ENCODE results near the gene MRPL12.
A peak's percentile ranks its signal among the peaks of the same experiment; 100 is the strongest.

Gene MRPL12

GRCh38 chr17:81702934-81703746 lies at the start of gene MRPL12:
Gene MRPL12 (plus strand): TSS chr17:81703367. CDS start chr17:81703502, 135 bp downstream.
- peak; percentile 91 for DNase-seq

- no peak for DNase-seq
Observed at GRCh38 chr17:81655378-81656117, 47.6 kb upstream of the MRPL12 start.

- no peak for DNase-seq
Observed at GRCh38 chr17:81656118-81656743, 46.9 kb upstream of the MRPL12 start, which contains the start of gene PDE6G. Gene PDE6G (minus strand): TSS chr17:81656542. CDS start chr17:81653305, 3,237 bp downstream.

- peak; percentile 73 for DNase-seq
Observed at GRCh38 chr17:81656835-81657234, 46.3 kb upstream of the MRPL12 start.

GRCh38 chr17:81659038-81659437 lies 44.1 kb upstream of the MRPL12 start:
- DNase-seq: no peak

GRCh38 chr17:81660441-81660840 lies 42.7 kb upstream of the MRPL12 start:
- no peak for DNase-seq

GRCh38 chr17:81662002-81662401 lies 41.2 kb upstream of the MRPL12 start:
- DNase-seq: no peak

- DNase-seq: no peak
Observed at GRCh38 chr17:81664051-81664470, 39.1 kb upstream of the MRPL12 start.

GRCh38 chr17:81665205-81666091 lies 37.7 kb upstream of the MRPL12 start:
- DNase-seq: no peak

GRCh38 chr17:81666092-81666341 lies 37.1 kb upstream of the MRPL12 start:
- no peak for DNase-seq

GRCh38 chr17:81666342-81667191 lies 36.6 kb upstream of the MRPL12 start, which contains the start of the genes CCDC137 and OXLD1:
Gene CCDC137 (plus strand): TSS chr17:81666737. CDS start chr17:81666767, 30 bp downstream.
Gene OXLD1 (minus strand): TSS chr17:81666605. CDS start chr17:81666577, 28 bp downstream.
- peak; percentile 93 for DNase-seq

GRCh38 chr17:81667754-81668153 lies 35.4 kb upstream of the MRPL12 start:
- DNase-seq: no peak

- DNase-seq: no peak
Observed at GRCh38 chr17:81672504-81672903, 30.7 kb upstream of the MRPL12 start.

GRCh38 chr17:81672954-81673353 lies 30.2 kb upstream of the MRPL12 start:
- DNase-seq: no peak

- no peak for DNase-seq
Observed at GRCh38 chr17:81673561-81674258, 29.5 kb upstream of the MRPL12 start.

- peak; percentile 39 for DNase-seq
Observed at GRCh38 chr17:81675515-81676221, 27.5 kb upstream of the MRPL12 start.

GRCh38 chr17:81676906-81677305 lies 26.3 kb upstream of the MRPL12 start:
- peak; percentile 17 for DNase-seq

- DNase-seq: no peak
Observed at GRCh38 chr17:81680150-81680549, 23.0 kb upstream of the MRPL12 start.

GRCh38 chr17:81681672-81682071 lies 21.5 kb upstream of the MRPL12 start:
- DNase-seq: peak; percentile 87

- DNase-seq: peak; percentile 74
Observed at GRCh38 chr17:81682565-81683207, 20.5 kb upstream of the MRPL12 start.
